Lower leg skin (tissue), 4 donors: Measurements from ENCODE around the gene SSB. TPM values are rescaled to one million over a fixed set of nuclear protein-coding genes. Genes with fewer than 3 reads are reported as not detected.
A peak's percentile ranks its signal among the peaks of the same experiment; 100 is the strongest.

Experiments
- DNase-seq, 2 donors: peaks; one replicate each; pipeline ENCODE4 v3.0.0-alpha.2; 2019; ENCODE audit warnings: low spot score in 2 of 2
- H3K4me3 ChIP-seq: fragments of 200-600 bp; sonication (generic); 2 replicates; pipeline ENCODE4 v1.5.1; 2017; ENCODE audit warnings: mild to moderate bottlenecking, low read depth; ENCODE audit not compliant: poor library complexity, severe bottlenecking
- CTCF ChIP-seq, 3 donors: fragments of 450-650 bp; IDR thresholded peaks; one replicate each; pipeline ENCODE4 v1.5.1; 2016; ENCODE audit warnings: antibody characterized with exemption in 3 of 3, mild to moderate bottlenecking in 3 of 3, moderate library complexity in 2 of 3
- POLR2A ChIP-seq, 2 donors: fragments of 450-650 bp; IDR thresholded peaks; one replicate each; pipeline ENCODE4 v1.6.1; 2016 to 2017; ENCODE audit warnings: antibody characterized with exemption in 2 of 2, mild to moderate bottlenecking in 1 of 2, moderate library complexity in 1 of 2
- WGBS, 2 donors: methylation state at CpG; one replicate each; pipeline ENCODE4 v1.1.5; 2018; 5-methylcytosine and 5-hydroxymethylcytosine counted together
- intact Hi-C: fragments of 100-400 bp; cut with DNase I; formaldehyde crosslinking; loops from one replicate; pipeline ENCODE4 v1.15.0; 2023; ENCODE audit warnings: low total_unique reads
- total RNA-seq, 4 donors: library from RNA; depleted of rRNA; stranded (reverse); fragments of >200 nt; gene quantifications; one replicate each; pipeline ENCODE4 v1.1.0, GENCODE V29; 2016

The SSB gene
- total RNA-seq, 4 donors from 2014 or later: 29.1 to 40.0 (median 38.2) TPM

GRCh38 chr2:169827272-169828140, 28.8 kb downstream of the SSB start, which contains the start of gene UBR3:
Gene UBR3 (plus strand): TSS chr2:169827454. CDS start chr2:169827508, 54 bp downstream.
- 0% methylated on average over 56 to 80 of the region's 104 CpGs for WGBS, 2 donors
- no peak for TF ChIP-seq CTCF (IDR thresholded peaks at IDR 0.05)
- peak in 1 of 2 donors; percentile 53 for TF ChIP-seq POLR2A (IDR thresholded peaks at IDR 0.05)
- intact Hi-C loops: no loop called here
- peak; percentile 91 to 98 for DNase-seq
- peak within 1 kb of the TSS; percentile 94 for H3K4me3 ChIP-seq

- 0 to 1% methylated on average over 13 of the region's 13 CpGs for WGBS, 2 donors
- TF ChIP-seq POLR2A (IDR thresholded peaks at IDR 0.05) (no peak), CTCF (IDR thresholded peaks at IDR 0.05) (no peak)
- H3K4me3 ChIP-seq: peak overlapping the region; percentile 94
- peak; percentile 40 to 82 for DNase-seq
- intact Hi-C loops: no loop called here
Observed at GRCh38 chr2:169828141-169828811, 29.6 kb downstream of the SSB start.

GRCh38 chr2:169834401-169834800, 35.7 kb downstream of the SSB start:
- intact Hi-C loops: no loop called here
- no peak for TF ChIP-seq POLR2A (IDR thresholded peaks at IDR 0.05)
- TF ChIP-seq CTCF (IDR thresholded peaks at IDR 0.05): no peak
- DNase-seq: no peak
- H3K4me3 ChIP-seq: no peak overlapping the region
- WGBS, 2 donors: 78 to 84% methylated on average over 1 of the region's 1 CpG

- intact Hi-C loops: no loop called here
- no peak for DNase-seq
- TF ChIP-seq POLR2A (IDR thresholded peaks at IDR 0.05): no peak
- no peak for TF ChIP-seq CTCF (IDR thresholded peaks at IDR 0.05)
- no peak overlapping the region for H3K4me3 ChIP-seq
- WGBS, 2 donors: 91 to 97% methylated on average over 2 of the region's 2 CpGs
Observed at GRCh38 chr2:169838743-169839489, 40.2 kb downstream of the SSB start.

GRCh38 chr2:169839954-169840746, 41.5 kb downstream of the SSB start:
- no peak for DNase-seq
- intact Hi-C loops: no loop called here
- no peak for TF ChIP-seq POLR2A (IDR thresholded peaks at IDR 0.05)
- no peak for TF ChIP-seq CTCF (IDR thresholded peaks at IDR 0.05)
- no peak overlapping the region for H3K4me3 ChIP-seq
- 85 to 94% methylated on average over 10 of the region's 10 CpGs for WGBS, 2 donors
